Fibroblast of skin of back (primary cell): ENCODE measurements around the gene ACOXL.

Experiments used
- DNase-seq: peaks from one replicate; pipeline ENCODE4 v3.0.0-alpha.2; 2013

Gene ACOXL

GRCh38 chr2:110979471-110980338, 247.3 kb downstream of the ACOXL start:
- DNase-seq: no peak

GRCh38 chr2:110980339-110981062, 248.1 kb downstream of the ACOXL start:
- DNase-seq: no peak

GRCh38 chr2:110983133-110983532, 250.8 kb downstream of the ACOXL start:
- DNase-seq: no peak

- no peak for DNase-seq
Measured at GRCh38 chr2:110984694-110985490, 252.5 kb downstream of the ACOXL start.

- DNase-seq: no peak
Measured at GRCh38 chr2:110990440-110990839, 258.1 kb downstream of the ACOXL start.

- no peak for DNase-seq
Measured at GRCh38 chr2:110991911-110992310, 259.5 kb downstream of the ACOXL start.

- DNase-seq: no peak
Measured at GRCh38 chr2:110992886-110993285, 260.5 kb downstream of the ACOXL start.

GRCh38 chr2:110993557-110994231, 261.3 kb downstream of the ACOXL start:
- DNase-seq: no peak

- DNase-seq: no peak
Measured at GRCh38 chr2:110994250-110994961, 262.0 kb downstream of the ACOXL start.

- no peak for DNase-seq
Measured at GRCh38 chr2:110995911-110996310, 263.5 kb downstream of the ACOXL start.

- DNase-seq: no peak
Measured at GRCh38 chr2:110997331-110998045, 265.1 kb downstream of the ACOXL start.

- no peak for DNase-seq
Measured at GRCh38 chr2:110998311-110998710, 265.9 kb downstream of the ACOXL start.

GRCh38 chr2:110999626-111000025, 267.3 kb downstream of the ACOXL start:
- DNase-seq: no peak

- DNase-seq: no peak
Measured at GRCh38 chr2:111005307-111005706, 272.9 kb downstream of the ACOXL start.

- no peak for DNase-seq
Measured at GRCh38 chr2:111005821-111006220, 273.4 kb downstream of the ACOXL start.

- DNase-seq: no peak
Measured at GRCh38 chr2:111007757-111008688, 275.6 kb downstream of the ACOXL start.

GRCh38 chr2:111011218-111011617, 278.8 kb downstream of the ACOXL start:
- DNase-seq: no peak

- DNase-seq: no peak
Measured at GRCh38 chr2:111015283-111015995, 283.1 kb downstream of the ACOXL start.

- no peak for DNase-seq
Measured at GRCh38 chr2:111017034-111017622, 284.8 kb downstream of the ACOXL start.
